Progenitor cell of endocrine pancreas (in vitro differentiated cells): ENCODE data around the gene ZNF407. TPM values are rescaled to one million over a fixed set of nuclear protein-coding genes. Genes with fewer than 3 reads are reported as not detected.

Experiments used
- DNase-seq: peaks from one replicate; pipeline ENCODE4 v3.0.0; 2021; ENCODE audit warnings: low spot score; ENCODE audit not compliant: unreplicated experiment
- H3K27ac Mint-ChIP-seq: 2 replicates; pipeline ENCODE4 v1.8.0; 2021; ENCODE audit warnings: mild to moderate bottlenecking, moderate library complexity, mixed read lengths
- H3K27me3 Mint-ChIP-seq: 2 replicates; pipeline ENCODE4 v1.8.0; 2021; ENCODE audit warnings: mixed read lengths
- H3K36me3 Mint-ChIP-seq: 2 replicates; pipeline ENCODE4 v1.8.0; 2022; ENCODE audit warnings: mixed read lengths; ENCODE audit not compliant: insufficient read depth
- H3K4me1 Mint-ChIP-seq: 2 replicates; pipeline ENCODE4 v1.8.0; 2021; ENCODE audit warnings: low read depth, mixed read lengths
- H3K4me3 Mint-ChIP-seq: 2 replicates; pipeline ENCODE4 v1.8.0; 2021; ENCODE audit warnings: low read depth, mild to moderate bottlenecking, moderate library complexity, mixed read lengths
- H3K9me3 Mint-ChIP-seq: 2 replicates; pipeline ENCODE4 v1.8.0; 2021; ENCODE audit warnings: low read depth, mixed read lengths
- total RNA-seq: library from RNA; stranded (reverse); gene quantifications from 2 replicates; pipeline ENCODE4 v1.2.1, GENCODE V29; 2021
- TF ChIP-seq, protein P1 (sequence below): fragments of 200-600 bp; sonication (generic); IDR thresholded peaks from one replicate; pipeline ENCODE4 v1.5.0; 2021; ENCODE audit warnings: antibody characterized with exemption, mild to moderate bottlenecking; ENCODE audit not compliant: unreplicated experiment

ZNF407 gene
- total RNA-seq, 1 donor from 2014 or later, result 18.1 TPM

DNA sequence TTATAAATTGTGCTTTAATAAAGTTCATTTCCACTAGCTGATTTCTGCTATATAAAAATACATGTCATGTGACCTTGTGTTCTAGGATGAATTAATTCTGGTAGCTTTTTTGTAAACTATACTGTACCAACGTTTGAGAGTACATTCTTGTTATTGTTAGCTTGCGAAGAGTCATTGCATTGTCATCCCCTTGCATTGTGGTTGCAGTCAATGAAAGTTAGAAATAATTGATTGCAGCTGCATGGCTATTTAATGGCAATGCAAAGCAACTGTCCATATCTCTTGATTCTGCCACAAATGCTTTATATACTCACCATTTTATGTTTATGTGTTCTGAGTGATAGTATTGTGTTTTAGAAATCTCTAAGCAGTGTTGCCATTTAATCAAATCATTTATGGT is 91.6 kb downstream of the ZNF407 start:
- H3K36me3 Mint-ChIP-seq, result peaks cover 2% of the 10 kb centered on the region
- no peak overlapping the region for H3K27ac Mint-ChIP-seq
- H3K27me3 Mint-ChIP-seq, result no peaks in the 10 kb centered on the region
- TF ChIP-seq, protein P1, sequence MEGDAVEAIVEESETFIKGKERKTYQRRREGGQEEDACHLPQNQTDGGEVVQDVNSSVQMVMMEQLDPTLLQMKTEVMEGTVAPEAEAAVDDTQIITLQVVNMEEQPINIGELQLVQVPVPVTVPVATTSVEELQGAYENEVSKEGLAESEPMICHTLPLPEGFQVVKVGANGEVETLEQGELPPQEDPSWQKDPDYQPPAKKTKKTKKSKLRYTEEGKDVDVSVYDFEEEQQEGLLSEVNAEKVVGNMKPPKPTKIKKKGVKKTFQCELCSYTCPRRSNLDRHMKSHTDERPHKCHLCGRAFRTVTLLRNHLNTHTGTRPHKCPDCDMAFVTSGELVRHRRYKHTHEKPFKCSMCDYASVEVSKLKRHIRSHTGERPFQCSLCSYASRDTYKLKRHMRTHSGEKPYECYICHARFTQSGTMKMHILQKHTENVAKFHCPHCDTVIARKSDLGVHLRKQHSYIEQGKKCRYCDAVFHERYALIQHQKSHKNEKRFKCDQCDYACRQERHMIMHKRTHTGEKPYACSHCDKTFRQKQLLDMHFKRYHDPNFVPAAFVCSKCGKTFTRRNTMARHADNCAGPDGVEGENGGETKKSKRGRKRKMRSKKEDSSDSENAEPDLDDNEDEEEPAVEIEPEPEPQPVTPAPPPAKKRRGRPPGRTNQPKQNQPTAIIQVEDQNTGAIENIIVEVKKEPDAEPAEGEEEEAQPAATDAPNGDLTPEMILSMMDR, result no peak
- H3K9me3 Mint-ChIP-seq, result no peaks in the 10 kb centered on the region
- no peak overlapping the region for H3K4me3 Mint-ChIP-seq
- H3K4me1 Mint-ChIP-seq, result peaks cover 3% of the 10 kb centered on the region
- DNase-seq, result no peak

DNA sequence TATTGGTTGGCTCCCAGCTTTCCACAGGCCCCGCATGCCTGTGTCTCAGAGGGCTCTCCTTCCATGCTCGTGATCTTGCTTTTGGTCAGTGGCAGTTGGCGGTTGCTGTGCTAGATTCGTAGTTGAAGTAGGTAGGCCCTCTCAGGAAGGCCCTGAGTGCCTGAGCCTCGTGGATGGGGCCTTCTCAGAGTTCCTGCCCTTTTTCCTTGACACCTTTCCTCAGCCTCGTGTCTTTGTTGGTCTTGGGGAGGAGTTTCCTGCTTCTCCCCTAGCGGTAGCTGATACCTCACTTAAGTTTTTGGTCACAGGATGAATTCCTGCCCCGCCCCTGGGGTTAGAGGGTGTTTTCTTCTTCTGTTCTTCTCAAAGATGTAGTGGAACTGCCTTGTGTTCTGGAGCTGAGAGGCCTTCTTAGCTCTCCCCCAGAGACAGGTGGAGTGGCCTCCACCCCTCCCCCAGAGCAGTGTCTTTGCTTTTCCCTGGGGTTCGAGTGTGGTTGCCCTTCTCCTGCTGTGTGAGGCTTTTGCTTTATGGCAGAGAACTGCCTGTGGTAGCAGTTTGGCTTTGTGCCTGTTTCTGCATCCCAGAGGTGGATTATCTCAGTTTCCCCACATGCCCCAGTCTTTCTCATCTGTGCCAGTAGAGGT is 94.8 kb downstream of the ZNF407 start:
- no peaks in the 10 kb centered on the region for H3K36me3 Mint-ChIP-seq
- no peak overlapping the region for H3K27ac Mint-ChIP-seq
- peaks cover 3% of the 10 kb centered on the region for H3K4me1 Mint-ChIP-seq
- TF ChIP-seq, protein P1, result no peak
- no peaks in the 10 kb centered on the region for H3K27me3 Mint-ChIP-seq
- no peak for DNase-seq
- no peak overlapping the region for H3K4me3 Mint-ChIP-seq
- H3K9me3 Mint-ChIP-seq, result no peaks in the 10 kb centered on the region

DNA sequence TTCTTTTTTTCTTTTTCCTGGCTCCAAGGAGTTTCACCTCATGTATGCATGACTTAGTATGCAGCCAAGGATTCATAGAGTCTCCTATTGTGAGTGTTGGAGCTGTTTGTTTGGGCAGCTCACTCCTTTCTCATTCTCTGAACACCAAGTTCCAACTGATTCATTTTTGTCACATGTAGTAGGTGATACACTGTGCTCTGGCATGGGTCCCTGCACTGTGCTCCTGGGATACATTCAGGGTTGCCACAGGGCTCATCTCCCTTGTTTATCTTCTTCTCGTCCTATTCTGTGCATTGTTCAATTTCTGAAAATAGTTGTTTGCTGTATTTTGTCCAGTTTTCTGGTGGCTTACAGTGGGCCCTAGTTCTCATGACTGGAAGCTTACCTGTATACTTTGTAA is 96.8 kb downstream of the ZNF407 start:
- Mint-ChIP-seq H3K4me3 (no peak overlapping the region), H3K27ac (no peak overlapping the region), H3K27me3 (no peaks in the 10 kb centered on the region), H3K36me3 (no peaks in the 10 kb centered on the region), H3K4me1 (peaks cover 5% of the 10 kb centered on the region), H3K9me3 (no peaks in the 10 kb centered on the region)
- TF ChIP-seq, protein P1, result no peak
- DNase-seq, result no peak

DNA sequence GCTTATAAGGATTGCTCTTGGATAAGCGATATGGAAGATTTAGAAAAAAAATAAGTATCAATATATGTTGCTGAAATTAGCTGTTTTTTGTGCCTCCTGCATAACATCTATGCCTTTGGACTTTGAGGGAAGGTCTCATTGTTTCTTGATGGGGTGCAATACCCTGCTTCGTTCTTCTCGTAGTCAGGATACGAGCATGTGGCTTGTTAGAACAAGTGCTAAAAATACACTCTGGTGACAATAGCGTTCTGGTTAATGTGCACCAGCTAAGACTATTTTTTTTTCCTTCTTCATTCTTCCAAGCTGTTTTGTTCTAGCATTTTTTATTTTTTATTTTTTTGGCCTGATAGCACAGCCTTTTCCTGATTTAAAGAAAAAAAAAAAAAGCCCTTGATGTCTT is 97.5 kb downstream of the ZNF407 start:
- H3K9me3 Mint-ChIP-seq, result no peaks in the 10 kb centered on the region
- H3K27ac Mint-ChIP-seq, result no peak overlapping the region
- DNase-seq, result no peak
- TF ChIP-seq, protein P1, result no peak
- H3K4me1 Mint-ChIP-seq, result peaks cover 3% of the 10 kb centered on the region
- no peak overlapping the region for H3K4me3 Mint-ChIP-seq
- no peaks in the 10 kb centered on the region for H3K36me3 Mint-ChIP-seq
- H3K27me3 Mint-ChIP-seq, result no peaks in the 10 kb centered on the region

DNA sequence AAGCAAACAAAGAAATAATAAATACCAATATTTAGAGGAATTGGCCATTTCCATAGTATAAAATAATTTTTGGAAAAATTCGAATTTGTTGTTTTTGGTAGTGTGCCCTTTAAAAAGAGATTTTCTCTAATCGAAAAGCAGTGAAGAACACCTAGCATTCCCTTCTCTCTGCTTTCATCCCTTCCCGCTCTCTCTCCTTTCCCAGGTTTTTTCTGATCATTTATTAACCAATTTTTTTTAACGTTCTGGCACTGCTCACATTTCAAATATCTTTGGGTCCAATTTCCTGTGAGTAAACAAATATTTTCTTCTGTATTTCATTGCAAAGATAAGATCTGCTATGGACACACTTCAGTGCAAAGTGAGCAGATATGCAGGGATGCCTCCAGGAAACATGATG is 101.2 kb downstream of the ZNF407 start:
- H3K27me3 Mint-ChIP-seq, result no peaks in the 10 kb centered on the region
- H3K9me3 Mint-ChIP-seq, result no peaks in the 10 kb centered on the region
- no peaks in the 10 kb centered on the region for H3K36me3 Mint-ChIP-seq
- no peak overlapping the region for H3K27ac Mint-ChIP-seq
- H3K4me3 Mint-ChIP-seq, result no peak overlapping the region
- TF ChIP-seq, protein P1, result no peak
- no peak for DNase-seq
- H3K4me1 Mint-ChIP-seq, result peaks cover 3% of the 10 kb centered on the region
